ENCODE data around the gene MCM3.

MCM3 gene

GRCh38 chr6:52305948-52306767, 21.6 kb upstream of the MCM3 start:
- H3K4me2 ChIP-seq, result no peak overlapping the region
- no peaks in the 10 kb centered on the region for H4K20me1 ChIP-seq (ENCODE audit: insufficient read depth)
- no peak overlapping the region for H3K27ac ChIP-seq
- no peak overlapping the region for H3K9ac ChIP-seq
- no peak overlapping the region for H3K4me3 ChIP-seq (IDR thresholded peaks at IDR 0.05; ENCODE audit: insufficient read depth, low read depth, low read length)
- no peak for TF ChIP-seq CTCF (conservative IDR thresholded peaks at IDR 0.05; ENCODE audit: low read depth, low read length)
- H3K79me2 ChIP-seq (ENCODE audit: insufficient read depth, low read depth), result no peaks in the 10 kb centered on the region
- no peaks in the 10 kb centered on the region for H3K27me3 ChIP-seq (ENCODE audit: insufficient read depth, low read depth)
- no peak overlapping the region for H2AFZ ChIP-seq (ENCODE audit: low read depth)
- H3K36me3 ChIP-seq (ENCODE audit: insufficient read depth), result no peaks in the 10 kb centered on the region
- peaks cover 62% of the 10 kb centered on the region for H3K4me1 ChIP-seq (ENCODE audit: low read depth, poor library complexity, severe bottlenecking)

GRCh38 chr6:52305411-52305810, 20.9 kb upstream of the MCM3 start:
- H3K27me3 ChIP-seq (ENCODE audit: insufficient read depth, low read depth), result no peaks in the 10 kb centered on the region
- no peaks in the 10 kb centered on the region for H3K79me2 ChIP-seq (ENCODE audit: insufficient read depth, low read depth)
- peak overlapping the region; percentile 29 for H3K4me2 ChIP-seq
- H4K20me1 ChIP-seq (ENCODE audit: insufficient read depth), result no peaks in the 10 kb centered on the region
- peaks cover 67% of the 10 kb centered on the region for H3K4me1 ChIP-seq (ENCODE audit: low read depth, poor library complexity, severe bottlenecking)
- peak overlapping the region; percentile 50; the same call in 1 of the 2 replicates for H2AFZ ChIP-seq (ENCODE audit: low read depth)
- no peak overlapping the region for H3K4me3 ChIP-seq (IDR thresholded peaks at IDR 0.05; ENCODE audit: insufficient read depth, low read depth, low read length)
- no peak for TF ChIP-seq CTCF (conservative IDR thresholded peaks at IDR 0.05; ENCODE audit: low read depth, low read length)
- no peaks in the 10 kb centered on the region for H3K36me3 ChIP-seq (ENCODE audit: insufficient read depth)
- H3K9ac ChIP-seq, result no peak overlapping the region
- H3K27ac ChIP-seq, result no peak overlapping the region

- Histone ChIP-seq H3K36me3 (ENCODE audit: insufficient read depth) (no peaks in the 10 kb centered on the region), H3K4me2 (peak overlapping the region; percentile 29), H3K79me2 (ENCODE audit: insufficient read depth, low read depth) (no peaks in the 10 kb centered on the region), H3K4me1 (ENCODE audit: low read depth, poor library complexity, severe bottlenecking) (peaks cover 72% of the 10 kb centered on the region), H3K9ac (no peak overlapping the region), H4K20me1 (ENCODE audit: insufficient read depth) (no peaks in the 10 kb centered on the region), H3K27me3 (ENCODE audit: insufficient read depth, low read depth) (no peaks in the 10 kb centered on the region), H3K4me3 (IDR thresholded peaks at IDR 0.05; ENCODE audit: insufficient read depth, low read depth, low read length) (no peak overlapping the region), H3K27ac (peak overlapping the region; percentile 4; the same call in 1 of the 2 replicates), H2AFZ (ENCODE audit: low read depth) (peak overlapping the region; percentile 50; the same call in 1 of the 2 replicates)
- no peak for TF ChIP-seq CTCF (conservative IDR thresholded peaks at IDR 0.05; ENCODE audit: low read depth, low read length)
Observed at GRCh38 chr6:52304983-52305390, 20.4 kb upstream of the MCM3 start.

GRCh38 chr6:52303178-52303577, 18.6 kb upstream of the MCM3 start:
- peaks cover 81% of the 10 kb centered on the region for H3K4me1 ChIP-seq (ENCODE audit: low read depth, poor library complexity, severe bottlenecking)
- H3K27me3 ChIP-seq (ENCODE audit: insufficient read depth, low read depth), result no peaks in the 10 kb centered on the region
- H3K79me2 ChIP-seq (ENCODE audit: insufficient read depth, low read depth), result no peaks in the 10 kb centered on the region
- H4K20me1 ChIP-seq (ENCODE audit: insufficient read depth), result no peaks in the 10 kb centered on the region
- H2AFZ ChIP-seq (ENCODE audit: low read depth), result peak overlapping the region; percentile 16; the same call in 1 of the 2 replicates
- H3K9ac ChIP-seq, result no peak overlapping the region
- H3K4me3 ChIP-seq (IDR thresholded peaks at IDR 0.05; ENCODE audit: insufficient read depth, low read depth, low read length), result no peak overlapping the region
- no peaks in the 10 kb centered on the region for H3K36me3 ChIP-seq (ENCODE audit: insufficient read depth)
- TF ChIP-seq CTCF (conservative IDR thresholded peaks at IDR 0.05; ENCODE audit: low read depth, low read length), result no peak
- peak overlapping the region; percentile 16 for H3K4me2 ChIP-seq
- H3K27ac ChIP-seq, result no peak overlapping the region; the same call in 1 of the 2 replicates

Data from KMS-11 (cell line).